GM20000 (cell line): ENCODE data around the gene ARHGAP25.

Experiments
- DNase-seq: peaks from one replicate; pipeline ENCODE4 v3.0.0; 2012; ENCODE audit warnings: low spot score
- CTCF ChIP-seq: IDR thresholded peaks from 2 replicates; pipeline ENCODE4 v1.5.1; 2012; ENCODE audit warnings: mild to moderate bottlenecking, control low read depth; ENCODE audit errors: extremely low read depth, missing control alignments

ARHGAP25 gene

GRCh38 chr2:68709421-68709911, 25.1 kb upstream of the ARHGAP25 start:
- DNase-seq: no peak
- TF ChIP-seq CTCF: peak; percentile 49

GRCh38 chr2:68710336-68710735, 24.3 kb upstream of the ARHGAP25 start:
- TF ChIP-seq CTCF: no peak
- DNase-seq: no peak

GRCh38 chr2:68710756-68711155, 23.9 kb upstream of the ARHGAP25 start:
- no peak for DNase-seq
- no peak for TF ChIP-seq CTCF

GRCh38 chr2:68714866-68715265, 19.7 kb upstream of the ARHGAP25 start:
- TF ChIP-seq CTCF: no peak
- DNase-seq: peak; percentile 50

GRCh38 chr2:68715353-68716041, 19.1 kb upstream of the ARHGAP25 start:
- peak; percentile 64 for DNase-seq
- peak; percentile 46 for TF ChIP-seq CTCF

GRCh38 chr2:68716604-68717304, 17.9 kb upstream of the ARHGAP25 start:
- no peak for DNase-seq
- TF ChIP-seq CTCF: no peak

- no peak for TF ChIP-seq CTCF
- no peak for DNase-seq
Measured at GRCh38 chr2:68717305-68717661, 17.3 kb upstream of the ARHGAP25 start.
